HG02678 (cell line): ENCODE measurements around the gene SGCA.

Source experiments
- ATAC-seq: cut with Tn5 transposase; IDR thresholded peaks from one replicate; pipeline ENCODE4 v1.9.1; 2021; ENCODE audit warnings: mild to moderate bottlenecking, moderate library complexity; ENCODE audit not compliant: unreplicated experiment

SGCA gene

DNA sequence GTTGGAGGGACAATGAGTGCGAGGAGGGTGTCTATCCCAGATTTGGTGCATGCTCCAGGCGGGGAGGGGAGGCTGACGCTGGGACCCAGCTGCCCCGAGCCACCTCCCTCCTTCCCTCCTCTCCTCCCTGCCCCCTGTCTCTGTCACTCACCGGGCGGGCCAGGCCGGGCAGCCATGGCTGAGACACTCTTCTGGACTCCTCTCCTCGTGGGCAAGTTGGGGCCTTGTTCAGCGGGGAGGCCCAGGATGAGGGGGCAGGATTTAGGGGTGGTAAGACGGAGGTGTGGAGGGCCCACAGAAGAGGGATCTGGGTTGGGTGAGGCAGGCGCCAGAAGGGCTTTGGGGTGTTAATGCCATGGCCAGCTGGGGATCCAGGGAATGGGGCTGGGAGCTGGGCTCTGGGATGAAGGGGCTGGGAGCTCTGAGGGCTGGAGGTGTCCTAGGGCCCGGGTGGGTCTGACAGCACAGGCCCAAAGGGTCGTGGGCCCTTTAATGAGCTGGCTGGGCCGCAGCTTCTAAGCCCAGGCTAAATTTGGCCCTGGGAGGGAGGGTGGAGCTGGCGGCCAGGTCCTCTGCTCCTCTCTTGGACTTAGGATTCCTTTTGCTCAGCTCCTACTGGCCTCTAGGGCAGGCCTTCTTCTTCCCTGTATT lies at the start of gene SGCA:
Gene SGCA, plus strand, starts transcription at position 139 of the 651 bp plus-strand sequence. Its CDS starts 36 bp downstream, at position 175.
- no peak for ATAC-seq

- ATAC-seq: no peak
Observed at GRCh38 chr17:50117202-50118051, 48.4 kb upstream of the SGCA start.

DNA sequence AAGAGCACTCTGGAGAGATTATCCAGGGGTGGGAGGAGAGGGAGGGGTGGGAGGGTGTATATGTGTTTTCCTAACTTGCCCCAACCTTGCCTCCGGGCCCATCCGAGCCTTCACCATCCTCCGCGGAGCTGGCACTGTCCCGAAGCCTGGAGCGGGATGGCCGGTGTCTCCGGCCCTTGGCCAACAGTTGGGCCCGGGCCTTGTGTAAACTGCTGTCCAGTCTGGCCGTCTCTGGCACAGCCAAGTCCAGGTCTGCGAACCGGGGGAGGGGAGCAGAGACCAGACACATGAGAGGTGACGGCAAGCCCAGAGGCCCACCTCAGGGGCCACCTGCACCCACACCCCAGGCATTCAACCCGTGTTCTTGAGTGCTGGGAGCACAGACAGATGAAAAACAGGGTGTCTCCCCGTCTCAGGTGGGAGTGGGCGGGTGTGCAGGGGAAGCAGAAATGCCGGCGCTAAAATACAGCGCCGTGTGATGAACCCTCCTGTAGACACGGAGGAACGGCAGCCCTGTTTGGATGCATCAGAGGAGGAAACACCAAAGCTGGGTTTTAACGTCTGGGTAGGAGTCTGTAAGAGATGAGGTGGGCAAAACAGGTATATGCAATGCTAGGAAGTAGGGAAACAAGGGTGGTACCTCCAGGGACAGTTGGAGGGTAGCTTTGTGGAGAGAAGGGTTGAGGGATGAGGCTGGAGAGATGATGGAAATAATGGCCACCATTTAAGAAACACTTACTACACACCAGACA lies 47.6 kb upstream of the SGCA start:
- ATAC-seq: no peak

DNA sequence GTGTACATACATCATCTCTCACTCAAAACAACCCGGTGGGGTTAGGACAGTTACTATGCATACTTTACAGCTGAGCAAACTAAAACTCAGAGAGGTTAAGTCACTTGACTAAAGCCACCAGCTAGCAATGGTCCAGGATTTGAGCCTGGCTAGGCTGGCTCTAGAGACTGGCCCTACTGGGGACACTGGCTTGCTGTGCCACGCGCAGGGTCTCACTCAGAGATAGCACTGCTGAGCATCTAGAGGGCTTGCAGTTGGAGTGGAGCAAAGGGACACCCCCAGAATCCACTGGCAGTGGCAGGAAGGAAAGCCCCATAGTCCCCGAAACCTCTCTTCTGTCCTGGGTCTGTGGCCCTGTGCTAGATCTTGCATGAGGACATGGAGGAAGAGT lies 47.0 kb upstream of the SGCA start:
- ATAC-seq: no peak

- no peak for ATAC-seq
Observed at GRCh38 chr17:50120475-50121253, 45.1 kb upstream of the SGCA start.

GRCh38 chr17:50122945-50123344 lies 42.9 kb upstream of the SGCA start:
- no peak for ATAC-seq

DNA sequence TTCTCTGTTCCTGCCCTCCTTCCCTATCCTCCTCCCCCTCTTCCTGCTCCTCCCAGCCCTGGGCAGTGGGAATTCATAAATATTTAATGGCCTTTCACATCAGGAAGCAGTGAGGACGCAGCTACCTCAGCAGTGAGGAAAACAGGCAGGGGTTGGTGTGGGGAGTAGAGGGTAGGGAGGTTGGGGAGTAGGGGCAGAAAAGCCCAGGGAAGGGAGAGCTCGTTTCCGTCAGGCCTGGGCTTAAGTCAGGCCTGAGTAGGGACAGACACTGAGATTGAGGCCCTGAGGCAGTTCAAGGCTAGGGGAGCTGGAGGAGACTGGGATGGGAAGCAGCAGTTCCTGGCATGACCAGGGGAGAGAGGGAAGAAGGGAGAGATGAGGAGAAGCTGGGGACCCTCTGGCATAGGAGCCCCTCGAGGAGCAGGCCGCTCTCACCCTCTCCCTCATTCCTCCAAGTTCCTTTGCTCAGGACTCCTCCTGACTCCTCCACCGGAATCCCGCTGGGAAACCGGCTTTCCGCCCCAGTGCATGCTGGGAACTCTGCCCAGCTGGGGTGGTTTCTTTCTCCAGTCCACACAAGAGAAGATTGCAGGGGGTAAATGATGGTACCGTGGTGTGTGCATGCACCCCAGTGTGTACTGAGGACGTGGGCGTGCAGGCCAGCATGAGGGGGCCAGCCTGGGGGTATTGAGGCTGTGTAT lies 42.0 kb upstream of the SGCA start:
- ATAC-seq: no peak

GRCh38 chr17:50125420-50125997 lies 40.3 kb upstream of the SGCA start:
- no peak for ATAC-seq

DNA sequence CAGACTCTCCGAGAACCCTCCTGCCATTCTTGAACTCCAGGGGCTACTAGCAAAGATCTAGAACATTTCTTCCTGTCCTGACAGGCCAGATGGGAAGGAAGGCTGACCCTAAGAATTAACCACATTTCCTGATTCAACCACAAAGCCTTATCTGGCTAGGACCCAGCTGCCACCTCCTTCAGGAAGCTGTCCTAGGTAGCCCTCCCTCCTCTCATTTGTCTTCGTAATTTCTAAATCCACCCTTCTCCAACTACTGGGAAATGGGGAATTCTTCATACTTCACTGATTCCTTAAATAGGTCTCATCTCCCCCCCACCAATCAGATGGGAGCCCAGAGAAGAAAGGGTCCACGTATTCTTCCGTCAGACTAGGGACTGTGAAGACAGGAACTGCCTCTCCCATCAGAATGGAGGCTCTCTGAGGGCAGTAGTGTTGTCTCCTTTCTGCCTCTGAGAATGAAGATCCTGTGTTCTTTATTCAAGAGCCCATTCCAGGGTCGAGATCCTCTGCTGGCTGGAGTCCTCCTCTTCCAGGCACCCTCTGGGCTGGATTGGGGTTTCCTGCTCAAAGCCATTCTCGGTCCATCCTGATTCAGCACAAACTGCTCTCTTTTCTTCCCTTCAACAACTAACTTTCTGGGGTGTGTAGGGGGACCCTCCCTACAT lies 38.0 kb upstream of the SGCA start:
- no peak for ATAC-seq

GRCh38 chr17:50128441-50129352 lies 37.1 kb upstream of the SGCA start:
- no peak for ATAC-seq

- ATAC-seq: no peak
Observed at GRCh38 chr17:50129353-50129727, 36.5 kb upstream of the SGCA start.

- ATAC-seq: no peak
Observed at GRCh38 chr17:50129728-50130558, 35.9 kb upstream of the SGCA start, which contains the start of gene SAMD14. TSS of gene SAMD14 (minus strand) at chr17:50130160. CDS start at chr17:50124959, 5,201 bp downstream.

- ATAC-seq: no peak
Observed at GRCh38 chr17:50130559-50131305, 35.1 kb upstream of the SGCA start.

DNA sequence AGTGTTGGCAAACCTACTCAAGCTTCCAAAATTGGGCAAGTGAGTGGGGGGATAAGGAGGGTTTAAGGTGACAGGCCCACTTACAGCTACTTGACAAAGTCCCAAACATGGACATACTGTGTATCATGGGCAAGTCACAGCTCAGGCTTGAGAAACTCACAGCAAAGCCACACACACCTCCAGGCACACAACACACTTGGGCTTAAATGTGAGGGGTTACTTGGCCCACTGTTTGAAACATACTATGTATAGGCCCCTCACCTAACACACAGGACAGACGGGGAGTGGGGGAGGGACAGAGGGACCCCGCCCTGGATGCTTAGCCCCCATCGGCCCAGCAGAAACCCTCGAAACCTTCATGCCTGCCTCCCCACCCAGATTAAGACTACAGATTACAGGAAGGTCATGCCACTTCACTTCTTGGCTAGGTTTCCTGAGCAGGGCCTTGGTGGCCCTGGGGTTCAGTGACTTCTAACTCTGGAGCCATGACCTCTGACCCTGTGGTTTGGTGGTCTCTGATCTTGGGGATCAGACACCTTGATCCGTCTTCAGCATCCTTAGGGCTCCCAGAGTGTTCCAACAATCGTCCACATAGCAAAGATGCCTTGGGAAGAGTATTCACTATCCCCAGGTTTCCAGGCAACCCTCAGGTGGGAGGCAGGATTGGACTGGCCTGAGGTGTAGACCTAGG lies 33.6 kb upstream of the SGCA start:
- ATAC-seq: no peak

- ATAC-seq: no peak
Observed at GRCh38 chr17:50133028-50133768, 32.6 kb upstream of the SGCA start.

- ATAC-seq: no peak
Observed at GRCh38 chr17:50133769-50134099, 32.1 kb upstream of the SGCA start.
